Nucleus accumbens (tissue), 56 donors: ENCODE data around the gene SUMO2.
"Not testable (repeated sequence)": the region's sequence is repeated elsewhere in the genome, so short reads cannot be mapped to it uniquely, and the experiment has no call there.

ENCODE experiments used
- DNase-seq, 56 donors: peaks; one replicate each; lab custom pipeline; 2025; lab: John Stamatoyannopoulos, UW

The SUMO2 gene

DNA sequence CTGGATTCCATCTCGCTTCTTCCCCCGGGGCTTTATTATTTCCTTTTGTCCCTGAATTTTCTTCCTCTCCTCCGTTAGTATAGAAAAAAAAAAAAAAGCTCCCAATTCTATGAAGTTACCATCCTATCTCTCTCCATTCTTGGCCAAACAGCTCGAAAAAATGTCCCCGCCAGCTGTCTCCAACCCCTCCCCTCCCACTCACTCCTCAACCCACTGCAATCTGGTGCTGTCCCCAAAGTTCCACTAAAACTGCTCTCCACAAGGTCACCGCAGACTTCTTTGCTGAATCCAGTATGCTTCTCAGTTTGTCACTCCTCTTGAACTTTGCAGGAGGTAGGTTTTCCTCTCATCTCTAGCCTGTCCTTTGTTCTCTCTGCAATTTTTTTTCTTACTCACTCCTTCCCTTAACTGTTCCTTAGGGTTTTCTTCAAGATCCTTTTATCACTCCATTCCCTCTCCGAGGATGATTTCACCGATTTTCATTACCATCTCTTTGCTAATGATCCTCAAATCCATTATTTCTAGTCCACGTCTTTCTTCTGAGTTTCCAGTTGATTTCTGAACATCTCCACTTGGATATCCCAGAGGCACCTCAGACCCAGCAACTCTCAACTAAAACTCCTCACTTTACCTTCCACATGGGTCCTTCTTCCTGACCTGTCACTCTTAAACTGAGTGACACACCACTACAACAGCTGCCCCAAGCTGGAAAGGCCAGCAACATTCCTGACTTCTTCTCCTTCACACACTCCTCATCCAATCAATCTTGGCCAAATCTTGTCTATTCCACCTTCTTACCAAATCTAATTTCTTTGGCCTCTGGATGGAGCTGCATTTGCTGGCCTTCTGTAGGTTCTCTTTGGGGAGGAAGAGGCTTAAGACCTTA, 1.5 kb upstream of the SUMO2 start:
- DNase-seq = no peak

DNA sequence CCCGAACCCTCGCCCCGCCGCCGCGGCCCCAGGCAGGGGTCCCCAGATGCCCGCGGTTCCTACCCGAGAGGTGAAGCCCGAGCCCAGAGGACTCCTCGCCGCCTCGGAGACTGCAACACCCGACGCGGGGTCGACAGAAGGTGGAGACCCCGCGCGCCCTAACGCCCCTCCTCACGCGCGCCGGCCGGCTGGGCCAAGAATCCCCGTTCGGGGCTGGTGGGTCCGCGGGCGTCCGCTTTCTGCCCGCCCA, 515 bp downstream of the SUMO2 start:
- DNase-seq = peak in 14 of 56 donors; percentile 13 to 66 (median 44)

DNA sequence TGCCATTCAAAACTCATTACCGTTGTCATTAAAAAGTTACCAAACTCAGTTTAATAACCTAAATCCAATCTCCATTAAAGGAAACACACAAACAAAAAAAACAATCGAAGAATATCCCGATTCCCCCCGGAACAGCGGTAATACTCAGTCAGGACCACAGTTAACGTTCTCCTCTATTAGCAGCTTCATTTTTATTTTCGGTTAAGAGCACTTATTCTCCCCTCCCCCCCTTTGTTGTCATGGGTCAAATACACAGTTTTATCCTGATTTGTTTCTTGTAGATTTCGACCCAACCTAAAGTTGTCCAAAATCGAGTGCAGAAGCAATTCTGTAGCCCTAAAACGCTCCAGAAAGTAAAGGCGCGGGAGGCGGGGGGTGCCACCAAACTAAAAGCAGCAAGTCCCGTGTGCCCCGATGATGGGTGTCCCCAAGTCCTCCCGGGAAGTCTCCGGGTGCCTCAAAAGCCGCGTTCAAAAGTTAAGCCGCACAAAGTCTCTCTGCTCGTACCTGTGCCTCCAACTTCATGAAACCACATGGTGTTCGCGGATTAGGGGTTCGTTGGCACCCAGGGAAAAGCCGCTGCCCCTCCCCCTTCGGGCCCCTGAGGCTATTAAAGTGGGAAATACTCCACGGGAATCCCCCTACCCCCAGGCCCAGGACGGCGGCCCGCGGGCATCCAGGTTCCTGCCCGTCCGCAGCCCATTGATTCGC, 996 bp downstream of the SUMO2 start:
- peak in 23 of 56 donors; percentile 2 to 49 (median 32) for DNase-seq

GRCh38 chr17:75181110-75181509, 1.6 kb downstream of the SUMO2 start:
- DNase-seq = no peak

DNA sequence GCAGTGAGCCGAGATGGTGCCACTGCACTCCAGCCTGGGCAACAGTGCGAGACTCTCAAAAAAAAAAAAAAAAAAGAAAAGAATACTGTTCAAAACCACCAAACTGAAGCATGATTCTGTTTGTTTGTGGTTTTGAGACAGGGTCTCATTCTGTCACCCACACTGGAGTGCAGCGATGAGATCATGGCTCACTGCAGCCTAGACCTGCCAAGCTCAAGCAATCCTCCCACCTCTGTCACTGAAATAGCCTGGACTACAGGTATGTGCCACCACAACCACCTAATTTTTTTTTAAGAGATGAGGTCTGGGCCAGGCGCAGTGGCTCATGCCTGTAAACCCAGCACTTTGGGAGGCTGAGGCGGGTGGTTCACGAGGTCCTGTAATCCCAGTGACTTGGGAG, 4.3 kb downstream of the SUMO2 start:
- DNase-seq = no peak

DNA sequence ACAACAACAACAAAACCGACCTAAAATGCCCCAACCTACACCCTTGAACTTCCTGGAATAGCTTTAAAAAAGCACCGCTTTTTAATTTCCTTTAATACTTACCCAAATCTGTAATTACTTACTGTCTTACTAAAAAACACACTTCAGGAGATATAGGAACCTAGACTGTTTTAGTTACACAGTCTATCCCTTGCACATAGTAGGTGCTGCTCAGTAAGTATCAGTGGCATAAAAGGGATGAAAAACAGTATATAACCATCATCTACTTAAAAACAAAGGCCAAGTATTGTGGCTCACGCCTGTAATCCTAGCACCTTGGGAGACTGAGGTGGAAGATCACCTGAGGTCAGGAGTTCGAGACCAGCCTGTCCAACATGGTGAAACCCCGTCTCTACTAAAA, 6.1 kb downstream of the SUMO2 start:
- DNase-seq = no peak

GRCh38 chr17:75174996-75175395, 7.8 kb downstream of the SUMO2 start:
- no peak for DNase-seq

GRCh38 chr17:75173526-75173925, 9.2 kb downstream of the SUMO2 start:
- no peak for DNase-seq

DNA sequence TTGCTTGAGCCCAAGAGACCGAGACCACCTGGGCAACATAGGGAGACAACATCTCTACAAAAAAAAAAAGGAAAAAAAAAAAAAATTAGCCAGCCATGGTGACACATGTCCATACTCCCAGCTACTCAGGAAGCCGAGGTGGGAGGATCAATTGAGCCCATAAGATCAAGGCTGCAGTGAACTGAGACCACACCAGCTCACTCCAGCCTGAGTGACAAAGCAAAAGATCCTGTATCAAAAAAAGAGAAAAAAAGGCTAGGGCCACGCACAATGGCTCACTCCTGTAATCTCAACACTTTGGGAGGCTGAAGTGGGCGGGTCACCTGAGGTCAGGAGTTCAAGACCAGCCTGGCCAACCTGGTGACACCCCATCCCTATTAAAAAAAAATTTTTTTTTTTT, 13.8 kb downstream of the SUMO2 start:
- DNase-seq = no peak

- not testable (repeated sequence) for DNase-seq
Measured at GRCh38 chr17:75164606-75165005, 18.2 kb downstream of the SUMO2 start.

- no peak for DNase-seq
Measured at GRCh38 chr17:75163074-75163473, 19.7 kb downstream of the SUMO2 start.

DNA sequence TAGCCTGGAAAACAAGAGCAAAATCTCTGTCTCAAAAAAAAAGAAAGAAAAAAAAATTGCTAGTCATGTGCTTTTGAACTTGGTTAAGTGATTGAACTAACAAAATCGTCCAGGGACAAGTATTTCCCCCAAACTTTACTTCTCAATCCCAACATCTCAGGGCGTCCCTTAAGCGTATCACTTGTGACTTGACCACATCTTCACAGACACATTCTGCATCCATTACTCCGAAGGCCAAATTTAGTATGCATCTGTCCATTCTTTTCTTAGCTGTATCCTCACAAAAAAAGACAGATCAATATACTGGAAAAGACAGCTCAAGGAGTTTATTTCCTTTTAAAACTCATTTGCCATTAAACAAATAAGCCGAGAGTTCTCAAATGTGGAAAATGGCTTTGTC, 22.5 kb downstream of the SUMO2 start:
- no peak for DNase-seq

DNA sequence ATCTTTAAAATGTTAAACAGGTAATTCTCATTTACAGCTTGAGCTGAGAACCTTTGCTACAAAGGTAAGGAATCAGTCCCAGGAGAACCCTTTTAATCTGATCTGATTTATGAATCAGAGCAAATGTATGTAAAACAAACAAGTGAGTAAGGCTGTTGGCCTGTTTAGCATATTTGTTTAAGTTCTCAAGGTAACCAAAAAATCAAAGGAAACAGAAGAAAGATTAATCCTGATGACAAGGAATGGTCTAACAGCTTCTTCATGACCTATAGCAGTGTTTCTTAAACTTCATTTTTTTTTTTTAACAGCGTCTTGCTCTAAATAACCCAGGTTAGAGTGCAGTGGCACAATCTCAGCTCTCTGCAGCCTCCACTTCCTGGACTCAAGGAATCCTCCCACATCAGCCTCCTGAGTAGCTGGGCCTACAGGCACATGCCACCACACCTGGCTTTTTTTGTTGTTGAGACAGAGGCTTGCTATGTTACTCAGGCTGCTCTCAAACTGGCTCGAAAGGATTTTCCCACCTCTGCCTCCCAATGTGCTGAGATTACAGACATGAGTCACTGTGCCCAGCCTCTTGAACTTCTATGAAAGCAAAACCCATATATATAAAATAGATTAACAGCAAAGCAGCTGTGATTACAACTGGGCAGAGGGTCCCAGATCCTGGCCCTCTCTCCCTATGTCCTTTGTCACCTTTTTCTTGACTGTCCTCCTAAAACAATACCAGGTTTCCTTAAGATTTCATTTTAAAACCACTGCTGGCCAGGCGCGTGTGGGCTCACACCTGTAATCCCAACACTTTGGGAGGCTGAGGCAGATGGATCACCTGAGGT, 23.3 kb downstream of the SUMO2 start:
- no peak for DNase-seq

DNA sequence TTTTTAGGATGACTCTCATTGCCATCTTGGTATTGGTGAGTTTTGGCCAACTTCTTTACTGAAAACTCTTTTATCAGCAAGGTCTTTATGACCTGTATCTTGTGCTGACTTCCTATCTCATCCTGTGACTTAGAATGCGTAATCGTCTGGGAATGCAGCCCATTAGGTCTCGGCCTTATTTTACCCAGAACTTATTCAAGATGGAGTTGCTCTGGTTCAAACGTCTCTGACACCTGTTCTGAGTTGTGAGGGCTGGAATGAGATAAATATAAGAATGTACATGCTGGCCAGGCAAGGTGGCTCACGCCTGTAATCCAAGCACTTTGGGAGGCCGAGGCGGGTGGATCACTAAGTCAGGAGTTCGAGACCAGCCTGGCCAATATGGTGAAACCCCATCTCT, 24.3 kb downstream of the SUMO2 start:
- not testable (repeated sequence) for DNase-seq

DNA sequence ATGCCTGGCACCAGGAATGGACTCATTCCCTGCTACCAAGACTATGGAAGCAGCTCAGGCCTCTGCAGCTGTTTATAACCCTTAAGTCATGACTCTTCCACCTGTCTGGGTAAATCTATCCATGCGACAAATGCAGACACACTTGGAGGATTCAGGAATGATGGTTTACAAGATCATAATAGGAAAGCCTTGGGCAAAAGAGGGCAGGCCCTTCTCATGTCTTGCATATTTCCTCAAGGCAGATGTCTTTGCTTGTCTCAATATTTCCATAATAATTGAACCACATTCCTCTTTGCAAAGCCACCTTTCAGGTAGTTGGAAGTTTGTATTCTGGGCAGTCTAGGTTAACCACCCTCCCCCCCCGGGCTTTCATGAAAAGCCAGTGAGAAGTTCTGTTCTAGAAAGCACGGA, 27.6 kb downstream of the SUMO2 start:
- no peak for DNase-seq

- peak in 55 of 56 donors; percentile 70 to 98 (median 95) for DNase-seq
Measured at GRCh38 chr17:75154195-75155106, 28.3 kb downstream of the SUMO2 start, which contains the start of gene JPT1. TSS of gene JPT1 (minus strand) at chr17:75154512. CDS start at chr17:75154397, 115 bp downstream.

DNA sequence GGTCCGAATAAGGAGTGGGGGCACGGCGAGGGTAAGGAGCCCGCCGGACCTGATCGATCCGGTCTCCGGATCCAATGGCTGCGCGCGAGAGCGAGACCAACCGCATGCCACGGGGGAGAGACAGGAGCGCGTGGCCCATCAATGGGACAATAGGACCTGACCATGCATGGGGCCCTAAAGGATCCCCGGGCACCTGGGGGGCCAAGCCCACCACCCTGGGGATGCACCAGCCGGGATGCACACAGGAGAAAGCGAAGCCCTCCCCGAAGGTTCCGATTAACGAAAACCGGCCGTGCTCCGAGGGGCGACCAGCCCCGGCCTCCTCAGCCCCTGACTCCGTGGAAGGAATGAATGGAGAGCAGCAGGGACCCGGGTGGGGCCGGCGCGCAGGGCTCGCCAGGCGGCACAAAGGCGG, 29.0 kb downstream of the SUMO2 start:
- DNase-seq = peak in 12 of 56 donors; percentile 10 to 54 (median 26)

- DNase-seq = peak in 7 of 56 donors; percentile 5 to 48 (median 17)
Measured at GRCh38 chr17:75152922-75153779, 29.6 kb downstream of the SUMO2 start.

GRCh38 chr17:75152523-75152921, 30.2 kb downstream of the SUMO2 start:
- DNase-seq = no peak
